ENCODE data around the gene CNPPD1. TPM values are rescaled to one million over a fixed set of nuclear protein-coding genes. Genes with fewer than 3 reads are reported as not detected.

Gene CNPPD1
- 37.8 and 54.0 TPM in 2 replicates for total RNA-seq (ENCODE audit: low replicate concordance)
- long read RNA-seq, transcript CNPPD1-201 (8 exons, 2,060 nt): major isoform, 5 of 9 reads
- long read RNA-seq, partial matches to known transcripts: 1 of 9 reads
- long read RNA-seq, other reads (novel, unspliced or antisense): 3 of 9 reads

DNA sequence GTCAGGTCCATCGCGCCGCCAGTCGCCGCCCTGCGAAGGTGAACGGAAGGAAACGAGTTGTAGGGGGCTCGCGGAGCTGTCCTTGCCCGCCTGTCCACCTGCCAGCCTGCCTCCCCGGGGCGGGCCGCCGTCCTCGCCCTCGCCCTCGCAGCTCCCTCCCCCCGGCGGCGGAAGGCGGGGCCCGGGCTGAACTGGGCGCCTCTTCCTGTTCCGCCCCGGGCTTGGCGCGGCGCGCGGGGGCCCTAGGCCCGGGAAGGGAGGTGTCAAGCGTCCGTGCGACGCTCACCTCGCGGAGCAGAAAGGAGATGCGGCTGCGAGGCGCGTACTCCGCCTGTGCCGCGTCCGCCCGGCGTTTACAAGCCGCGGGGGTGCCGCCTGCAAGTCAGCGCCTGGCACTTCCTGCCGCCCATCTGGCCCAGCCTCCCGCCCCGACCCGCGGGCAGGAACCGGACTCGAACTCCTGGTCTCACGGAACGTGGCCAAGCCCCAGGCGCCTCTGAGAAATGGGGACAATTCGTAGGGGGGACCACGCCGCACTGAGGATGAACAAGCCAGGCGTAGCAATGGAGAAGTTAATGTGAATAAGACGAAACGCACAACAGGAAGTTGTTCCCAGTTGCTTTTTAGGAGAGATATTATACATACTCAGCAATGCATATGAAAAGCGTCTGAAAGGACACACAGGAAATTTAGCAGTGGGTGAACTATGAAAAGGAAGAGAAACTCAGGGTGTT, at the start of gene CNPPD1:
TSS of gene CNPPD1 (minus strand) at position 108 of the 734 bp plus-strand sequence. CDS start at position 11, 97 bp downstream.
- Mint-ChIP-seq H3K27ac (peak within 1 kb of the TSS; percentile 99), H3K9me3 (no peaks in the 10 kb centered on the region), H3K36me3 (peaks cover 11% of the 10 kb centered on the region), H3K4me3 (peak within 1 kb of the TSS; percentile 96), H3K4me1 (ENCODE audit: unreplicated experiment) (peaks cover 13% of the 10 kb centered on the region), H3K27me3 (no peaks in the 10 kb centered on the region)
- DNase-seq (ENCODE audit: extremely low spot score, unreplicated experiment): peak; percentile 87
- TF ChIP-seq, protein P1, sequence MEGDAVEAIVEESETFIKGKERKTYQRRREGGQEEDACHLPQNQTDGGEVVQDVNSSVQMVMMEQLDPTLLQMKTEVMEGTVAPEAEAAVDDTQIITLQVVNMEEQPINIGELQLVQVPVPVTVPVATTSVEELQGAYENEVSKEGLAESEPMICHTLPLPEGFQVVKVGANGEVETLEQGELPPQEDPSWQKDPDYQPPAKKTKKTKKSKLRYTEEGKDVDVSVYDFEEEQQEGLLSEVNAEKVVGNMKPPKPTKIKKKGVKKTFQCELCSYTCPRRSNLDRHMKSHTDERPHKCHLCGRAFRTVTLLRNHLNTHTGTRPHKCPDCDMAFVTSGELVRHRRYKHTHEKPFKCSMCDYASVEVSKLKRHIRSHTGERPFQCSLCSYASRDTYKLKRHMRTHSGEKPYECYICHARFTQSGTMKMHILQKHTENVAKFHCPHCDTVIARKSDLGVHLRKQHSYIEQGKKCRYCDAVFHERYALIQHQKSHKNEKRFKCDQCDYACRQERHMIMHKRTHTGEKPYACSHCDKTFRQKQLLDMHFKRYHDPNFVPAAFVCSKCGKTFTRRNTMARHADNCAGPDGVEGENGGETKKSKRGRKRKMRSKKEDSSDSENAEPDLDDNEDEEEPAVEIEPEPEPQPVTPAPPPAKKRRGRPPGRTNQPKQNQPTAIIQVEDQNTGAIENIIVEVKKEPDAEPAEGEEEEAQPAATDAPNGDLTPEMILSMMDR (conservative IDR thresholded peaks at IDR 0.05): no peak

DNA sequence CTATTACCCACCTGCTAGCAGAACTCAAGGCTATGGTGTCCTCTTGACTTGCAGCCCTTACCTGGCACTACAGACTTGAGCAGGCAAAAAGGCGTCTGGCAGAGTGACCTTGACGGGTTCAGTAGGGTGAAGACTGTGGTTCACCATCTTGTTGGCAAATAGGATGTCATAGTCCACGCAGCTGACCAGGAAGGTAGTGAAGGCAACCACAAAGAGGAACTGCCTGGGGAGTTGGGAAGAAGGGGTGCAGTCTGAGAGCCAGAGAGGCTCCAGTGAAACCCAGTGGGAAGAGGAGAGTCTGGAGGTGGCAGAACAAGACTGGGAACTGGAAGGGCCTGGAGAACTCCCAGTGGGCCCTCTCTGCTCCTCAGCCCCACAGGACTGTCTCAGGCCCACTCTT, 48.6 kb upstream of the CNPPD1 start:
- peak overlapping the region; percentile 18 for H3K4me3 Mint-ChIP-seq
- TF ChIP-seq, protein P1 (conservative IDR thresholded peaks at IDR 0.05): no peak
- peaks cover 21% of the 10 kb centered on the region for H3K36me3 Mint-ChIP-seq
- H3K27ac Mint-ChIP-seq: no peak overlapping the region
- H3K9me3 Mint-ChIP-seq: no peaks in the 10 kb centered on the region
- H3K4me1 Mint-ChIP-seq (ENCODE audit: unreplicated experiment): peaks cover 17% of the 10 kb centered on the region
- no peaks in the 10 kb centered on the region for H3K27me3 Mint-ChIP-seq
- no peak for DNase-seq (ENCODE audit: extremely low spot score, unreplicated experiment)

DNA sequence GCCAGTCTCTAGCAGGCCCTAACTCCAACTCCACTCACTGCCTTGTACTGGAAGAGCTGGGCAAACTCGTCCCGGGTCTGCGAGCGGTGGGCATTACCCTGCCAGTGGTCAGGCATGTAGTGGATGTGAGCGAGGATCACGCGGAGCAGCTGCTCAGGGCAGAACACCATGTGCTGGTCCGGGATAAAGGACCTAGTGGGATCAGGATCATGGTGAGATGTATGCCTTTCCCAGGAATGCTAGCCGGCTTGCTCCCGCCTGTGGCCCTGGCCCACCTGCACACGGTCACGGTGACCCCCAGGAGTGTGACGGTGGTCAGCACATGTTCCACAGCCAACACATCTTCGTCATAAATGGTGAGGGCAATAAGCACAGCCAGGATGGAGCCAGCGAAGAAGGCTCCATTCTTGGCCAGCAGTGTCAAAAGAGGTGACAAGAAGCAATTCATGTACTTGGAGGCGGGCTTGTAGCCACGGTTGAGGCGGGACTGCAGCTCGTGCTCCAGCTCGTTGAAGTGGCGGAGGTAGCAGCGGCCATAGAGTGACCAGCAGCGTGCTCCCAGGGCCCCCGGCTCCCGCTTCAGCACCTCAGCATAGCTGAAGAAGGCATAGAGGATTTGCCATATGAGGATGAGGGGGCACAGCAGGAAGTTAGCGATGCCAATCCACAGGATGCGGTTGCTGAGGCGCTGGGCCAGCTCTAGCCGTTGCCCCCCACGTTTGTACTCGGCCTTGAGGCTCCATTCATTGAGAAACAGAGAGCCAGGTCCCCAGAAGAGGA, 47.3 kb upstream of the CNPPD1 start:
- H3K4me1 Mint-ChIP-seq (ENCODE audit: unreplicated experiment): peaks cover 18% of the 10 kb centered on the region
- H3K36me3 Mint-ChIP-seq: peaks cover 20% of the 10 kb centered on the region
- H3K9me3 Mint-ChIP-seq: no peaks in the 10 kb centered on the region
- H3K27ac Mint-ChIP-seq: no peak overlapping the region
- H3K27me3 Mint-ChIP-seq: no peaks in the 10 kb centered on the region
- no peak overlapping the region for H3K4me3 Mint-ChIP-seq
- DNase-seq (ENCODE audit: extremely low spot score, unreplicated experiment): no peak
- TF ChIP-seq, protein P1 (conservative IDR thresholded peaks at IDR 0.05): no peak

- peaks cover 20% of the 10 kb centered on the region for H3K36me3 Mint-ChIP-seq
- no peak overlapping the region for H3K4me3 Mint-ChIP-seq
- H3K27ac Mint-ChIP-seq: no peak overlapping the region
- peaks cover 14% of the 10 kb centered on the region for H3K4me1 Mint-ChIP-seq (ENCODE audit: unreplicated experiment)
- DNase-seq (ENCODE audit: extremely low spot score, unreplicated experiment): no peak
- H3K27me3 Mint-ChIP-seq: no peaks in the 10 kb centered on the region
- TF ChIP-seq, protein P1 (conservative IDR thresholded peaks at IDR 0.05): no peak
- no peaks in the 10 kb centered on the region for H3K9me3 Mint-ChIP-seq
Observed at GRCh38 chr2:219221957-219222518, 45.3 kb upstream of the CNPPD1 start.

- Mint-ChIP-seq H3K27ac (no peak overlapping the region), H3K4me3 (peak overlapping the region; percentile 2), H3K9me3 (no peaks in the 10 kb centered on the region), H3K36me3 (peaks cover 16% of the 10 kb centered on the region), H3K27me3 (no peaks in the 10 kb centered on the region), H3K4me1 (ENCODE audit: unreplicated experiment) (peaks cover 14% of the 10 kb centered on the region)
- no peak for DNase-seq (ENCODE audit: extremely low spot score, unreplicated experiment)
- TF ChIP-seq, protein P1 (conservative IDR thresholded peaks at IDR 0.05): no peak
Observed at GRCh38 chr2:219220652-219221402, 44.1 kb upstream of the CNPPD1 start.
